Iris pigment epithelial cell (primary cell): ENCODE data around the gene OR2K2.
"Not testable (repeated sequence)": the region's sequence is repeated elsewhere in the genome, so short reads cannot be mapped to it uniquely, and the experiment has no call there.

ENCODE experiments used
- DNase-seq: peaks from one replicate; pipeline ENCODE4 v3.0.0-alpha.2; 2011; ENCODE audit warnings: low read depth

OR2K2 gene

GRCh38 chr9:111298111-111298510, 31.9 kb downstream of the OR2K2 start:
- DNase-seq = no peak

GRCh38 chr9:111297066-111297824, 32.8 kb downstream of the OR2K2 start:
- DNase-seq = peak; percentile 47

GRCh38 chr9:111294691-111295451, 35.2 kb downstream of the OR2K2 start:
- DNase-seq = no peak

GRCh38 chr9:111287127-111287526, 42.9 kb downstream of the OR2K2 start:
- peak; percentile 71 for DNase-seq

- no peak for DNase-seq
These were observed 45.3 kb downstream of the OR2K2 start for GRCh38 chr9:111284703-111285102.

GRCh38 chr9:111282845-111283244, 47.2 kb downstream of the OR2K2 start:
- no peak for DNase-seq

GRCh38 chr9:111280795-111281194, 49.2 kb downstream of the OR2K2 start:
- DNase-seq = not testable (repeated sequence)
